Fibroblast of the aortic adventitia (primary cell): Measurements from ENCODE around the gene PLXNC1. TPM values are rescaled to one million over a fixed set of nuclear protein-coding genes. Genes with fewer than 3 reads are reported as not detected.
A peak's percentile ranks its signal among the peaks of the same experiment; 100 is the strongest.

Source experiments
- DNase-seq: peaks from one replicate; pipeline ENCODE4 v3.0.0-alpha.2; 2010; ENCODE audit warnings: low read depth
- H3K4me3 ChIP-seq: 2 replicates; pipeline ENCODE4 v1.5.1; 2011; ENCODE audit warnings: low read depth, mild to moderate bottlenecking, control low read depth, low read length, moderate library complexity
- total RNA-seq: library from RNA; depleted of rRNA; stranded (reverse); fragments of >200 nt; gene quantifications from 2 replicates; pipeline ENCODE4 v1.2.3, GENCODE V29; 2012; ENCODE audit warnings: low replicate concordance
- TF ChIP-seq, protein P1 (sequence below): IDR thresholded peaks from 2 replicates; pipeline ENCODE4 v1.5.1; 2011; ENCODE audit warnings: mild to moderate bottlenecking, low read length, control low read depth, inconsistent platforms; ENCODE audit not compliant: insufficient read depth

Gene PLXNC1
- total RNA-seq, 1 donor, result 4.3 TPM

- TF ChIP-seq, protein P1, sequence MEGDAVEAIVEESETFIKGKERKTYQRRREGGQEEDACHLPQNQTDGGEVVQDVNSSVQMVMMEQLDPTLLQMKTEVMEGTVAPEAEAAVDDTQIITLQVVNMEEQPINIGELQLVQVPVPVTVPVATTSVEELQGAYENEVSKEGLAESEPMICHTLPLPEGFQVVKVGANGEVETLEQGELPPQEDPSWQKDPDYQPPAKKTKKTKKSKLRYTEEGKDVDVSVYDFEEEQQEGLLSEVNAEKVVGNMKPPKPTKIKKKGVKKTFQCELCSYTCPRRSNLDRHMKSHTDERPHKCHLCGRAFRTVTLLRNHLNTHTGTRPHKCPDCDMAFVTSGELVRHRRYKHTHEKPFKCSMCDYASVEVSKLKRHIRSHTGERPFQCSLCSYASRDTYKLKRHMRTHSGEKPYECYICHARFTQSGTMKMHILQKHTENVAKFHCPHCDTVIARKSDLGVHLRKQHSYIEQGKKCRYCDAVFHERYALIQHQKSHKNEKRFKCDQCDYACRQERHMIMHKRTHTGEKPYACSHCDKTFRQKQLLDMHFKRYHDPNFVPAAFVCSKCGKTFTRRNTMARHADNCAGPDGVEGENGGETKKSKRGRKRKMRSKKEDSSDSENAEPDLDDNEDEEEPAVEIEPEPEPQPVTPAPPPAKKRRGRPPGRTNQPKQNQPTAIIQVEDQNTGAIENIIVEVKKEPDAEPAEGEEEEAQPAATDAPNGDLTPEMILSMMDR, result no peak
- no peak for DNase-seq
- H3K4me3 ChIP-seq, result no peak overlapping the region
These were observed 112.3 kb downstream of the PLXNC1 start for GRCh38 chr12:94260717-94261116.

DNA sequence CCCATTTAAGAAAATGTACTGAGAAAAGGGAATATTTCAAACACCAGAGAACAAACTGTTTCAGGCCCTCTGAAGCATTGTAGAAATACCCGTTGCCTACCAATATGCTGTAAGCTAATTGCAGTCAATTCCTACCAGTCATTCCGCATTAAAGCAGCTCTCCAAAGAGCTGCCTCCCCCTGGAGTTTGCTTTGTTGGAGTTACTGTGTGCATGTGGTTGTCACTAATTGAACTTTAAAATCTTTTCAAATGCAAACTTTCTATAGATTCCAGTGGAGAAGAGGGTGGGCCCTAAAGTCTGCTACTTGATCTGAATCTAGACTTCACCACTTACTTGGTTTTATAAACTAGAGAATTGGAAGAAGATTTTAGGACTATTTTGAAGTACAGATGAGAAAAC lies 112.7 kb downstream of the PLXNC1 start:
- no peak for DNase-seq
- TF ChIP-seq, protein P1, result no peak
- no peak overlapping the region for H3K4me3 ChIP-seq

GRCh38 chr12:94261786-94262185 lies 113.4 kb downstream of the PLXNC1 start:
- peak; percentile 65 for DNase-seq
- TF ChIP-seq, protein P1, result no peak
- H3K4me3 ChIP-seq, result peak overlapping the region; percentile 80

DNA sequence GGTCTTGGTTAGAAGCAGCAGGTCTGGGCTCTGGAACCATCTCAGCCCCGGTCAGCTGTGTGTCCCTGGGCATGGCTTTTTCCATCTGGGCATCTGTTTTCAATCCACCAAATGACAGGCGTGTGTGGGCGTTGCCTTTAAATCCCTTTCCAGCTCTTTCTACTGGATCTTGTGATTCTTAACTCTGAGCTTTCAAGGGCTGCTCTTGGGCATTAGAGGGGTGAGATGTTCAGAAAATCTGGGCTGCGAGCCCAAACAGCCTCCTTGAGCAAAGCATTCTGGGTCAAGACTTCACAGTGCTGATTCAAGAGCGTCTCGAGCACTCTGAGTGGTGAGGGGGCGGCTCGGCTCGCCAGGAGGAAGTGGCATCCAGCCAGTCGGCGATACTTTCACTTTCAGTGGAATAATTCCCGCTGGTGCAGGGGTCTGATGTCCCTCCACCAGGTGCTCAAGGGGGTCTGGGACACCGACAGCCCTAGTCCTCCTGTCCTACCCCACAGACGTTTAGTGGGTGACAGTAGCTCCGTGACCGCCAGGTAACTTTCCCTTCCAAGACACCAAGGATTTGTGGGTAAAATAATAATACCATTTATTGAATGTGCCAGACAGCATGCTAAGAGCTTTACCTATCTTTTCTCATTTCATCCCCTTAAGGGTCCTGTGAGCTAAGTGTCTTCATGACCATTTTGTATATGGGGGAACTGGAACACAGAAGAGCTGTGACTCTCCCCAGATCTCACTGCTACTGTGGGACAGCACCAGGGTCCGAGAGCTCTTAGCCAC lies 114.0 kb downstream of the PLXNC1 start:
- DNase-seq, result peak; percentile 99
- H3K4me3 ChIP-seq, result peak overlapping the region; percentile 80
- TF ChIP-seq, protein P1, result no peak

GRCh38 chr12:94263011-94263811 lies 114.8 kb downstream of the PLXNC1 start:
- TF ChIP-seq, protein P1, result no peak
- DNase-seq, result peak; percentile 5
- peak overlapping the region; percentile 80 for H3K4me3 ChIP-seq

- TF ChIP-seq, protein P1, result no peak
- DNase-seq, result peak; percentile 11
- H3K4me3 ChIP-seq, result no peak overlapping the region
These were observed 115.7 kb downstream of the PLXNC1 start for GRCh38 chr12:94263905-94264561.
